Measurements from ENCODE around the gene CKB.

- TF ChIP-seq CTCF (IDR thresholded peaks at IDR 0.05) (no peak), POLR2A (IDR thresholded peaks at IDR 0.05; ENCODE audit: low read length) (no peak), CHD2 (IDR thresholded peaks at IDR 0.05; ENCODE audit: low read length, partially characterized antibody) (no peak), JUNB (IDR thresholded peaks at IDR 0.05) (no peak), ZC3H11A (IDR thresholded peaks at IDR 0.05) (no peak), EP300 (IDR thresholded peaks at IDR 0.05) (no peak), ZSCAN20 (CRISPR knock-in tag; IDR thresholded peaks at IDR 0.05) (no peak), RFX5 (IDR thresholded peaks at IDR 0.05) (no peak), SMC3 (IDR thresholded peaks at IDR 0.05) (no peak)
- TF ChIP-seq, protein P1, sequence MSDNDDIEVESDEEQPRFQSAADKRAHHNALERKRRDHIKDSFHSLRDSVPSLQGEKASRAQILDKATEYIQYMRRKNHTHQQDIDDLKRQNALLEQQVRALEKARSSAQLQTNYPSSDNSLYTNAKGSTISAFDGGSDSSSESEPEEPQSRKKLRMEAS (IDR thresholded peaks at IDR 0.05) = no peak
- TF ChIP-seq, protein P2, sequence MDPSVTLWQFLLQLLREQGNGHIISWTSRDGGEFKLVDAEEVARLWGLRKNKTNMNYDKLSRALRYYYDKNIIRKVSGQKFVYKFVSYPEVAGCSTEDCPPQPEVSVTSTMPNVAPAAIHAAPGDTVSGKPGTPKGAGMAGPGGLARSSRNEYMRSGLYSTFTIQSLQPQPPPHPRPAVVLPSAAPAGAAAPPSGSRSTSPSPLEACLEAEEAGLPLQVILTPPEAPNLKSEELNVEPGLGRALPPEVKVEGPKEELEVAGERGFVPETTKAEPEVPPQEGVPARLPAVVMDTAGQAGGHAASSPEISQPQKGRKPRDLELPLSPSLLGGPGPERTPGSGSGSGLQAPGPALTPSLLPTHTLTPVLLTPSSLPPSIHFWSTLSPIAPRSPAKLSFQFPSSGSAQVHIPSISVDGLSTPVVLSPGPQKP (IDR thresholded peaks at IDR 0.05; ENCODE audit: low read depth, low read length) = no peak
- TF ChIP-seq, protein P3, sequence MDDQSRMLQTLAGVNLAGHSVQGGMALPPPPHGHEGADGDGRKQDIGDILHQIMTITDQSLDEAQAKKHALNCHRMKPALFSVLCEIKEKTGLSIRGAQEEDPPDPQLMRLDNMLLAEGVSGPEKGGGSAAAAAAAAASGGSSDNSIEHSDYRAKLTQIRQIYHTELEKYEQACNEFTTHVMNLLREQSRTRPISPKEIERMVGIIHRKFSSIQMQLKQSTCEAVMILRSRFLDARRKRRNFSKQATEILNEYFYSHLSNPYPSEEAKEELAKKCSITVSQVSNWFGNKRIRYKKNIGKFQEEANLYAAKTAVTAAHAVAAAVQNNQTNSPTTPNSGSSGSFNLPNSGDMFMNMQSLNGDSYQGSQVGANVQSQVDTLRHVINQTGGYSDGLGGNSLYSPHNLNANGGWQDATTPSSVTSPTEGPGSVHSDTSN (IDR thresholded peaks at IDR 0.05) = no peak
Observed at GRCh38 chr14:103492156-103492925, 30.3 kb downstream of the CKB start.

Data from A549 (cell line).